ENCODE results near the gene TMOD2.

Gene TMOD2

GRCh38 chr15:51840692-51841091, 89.3 kb downstream of the TMOD2 start:
- TF ChIP-seq, protein P1, sequence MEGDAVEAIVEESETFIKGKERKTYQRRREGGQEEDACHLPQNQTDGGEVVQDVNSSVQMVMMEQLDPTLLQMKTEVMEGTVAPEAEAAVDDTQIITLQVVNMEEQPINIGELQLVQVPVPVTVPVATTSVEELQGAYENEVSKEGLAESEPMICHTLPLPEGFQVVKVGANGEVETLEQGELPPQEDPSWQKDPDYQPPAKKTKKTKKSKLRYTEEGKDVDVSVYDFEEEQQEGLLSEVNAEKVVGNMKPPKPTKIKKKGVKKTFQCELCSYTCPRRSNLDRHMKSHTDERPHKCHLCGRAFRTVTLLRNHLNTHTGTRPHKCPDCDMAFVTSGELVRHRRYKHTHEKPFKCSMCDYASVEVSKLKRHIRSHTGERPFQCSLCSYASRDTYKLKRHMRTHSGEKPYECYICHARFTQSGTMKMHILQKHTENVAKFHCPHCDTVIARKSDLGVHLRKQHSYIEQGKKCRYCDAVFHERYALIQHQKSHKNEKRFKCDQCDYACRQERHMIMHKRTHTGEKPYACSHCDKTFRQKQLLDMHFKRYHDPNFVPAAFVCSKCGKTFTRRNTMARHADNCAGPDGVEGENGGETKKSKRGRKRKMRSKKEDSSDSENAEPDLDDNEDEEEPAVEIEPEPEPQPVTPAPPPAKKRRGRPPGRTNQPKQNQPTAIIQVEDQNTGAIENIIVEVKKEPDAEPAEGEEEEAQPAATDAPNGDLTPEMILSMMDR (conservative IDR thresholded peaks at IDR 0.05; ENCODE audit: control insufficient read depth, insufficient read depth, low read depth, low read length), result no peak
- DNase-seq (ENCODE audit: low read depth), result no peak
- no peak overlapping the region for H3K4me3 ChIP-seq (ENCODE audit: control insufficient read depth, low read depth, low read length)

- no peak overlapping the region for H3K4me3 ChIP-seq (ENCODE audit: control insufficient read depth, low read depth, low read length)
- TF ChIP-seq, protein P1 (conservative IDR thresholded peaks at IDR 0.05; ENCODE audit: control insufficient read depth, insufficient read depth, low read depth, low read length), result no peak
- no peak for DNase-seq (ENCODE audit: low read depth)
These were observed 90.1 kb downstream of the TMOD2 start for GRCh38 chr15:51841406-51842040.

DNA sequence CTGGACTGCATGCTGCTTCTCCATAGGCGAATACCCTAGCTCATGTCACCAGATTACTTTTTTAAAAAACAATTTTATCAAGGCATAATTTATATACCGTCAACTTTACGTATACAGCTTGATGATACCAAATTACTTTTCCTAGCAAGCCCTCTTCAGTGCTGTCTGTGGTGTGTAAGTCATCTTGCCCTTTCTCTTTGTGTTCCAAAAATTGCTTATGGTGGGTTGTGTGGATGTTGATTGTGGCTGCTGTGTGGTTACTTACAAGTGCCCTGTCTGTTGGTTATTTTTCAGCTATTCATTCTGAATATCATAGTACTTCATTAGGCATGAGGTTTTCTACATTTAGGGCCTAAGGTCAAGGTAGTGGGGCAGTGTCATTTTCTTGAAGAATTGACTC, 90.9 kb downstream of the TMOD2 start:
- no peak overlapping the region for H3K4me3 ChIP-seq (ENCODE audit: control insufficient read depth, low read depth, low read length)
- TF ChIP-seq, protein P1 (conservative IDR thresholded peaks at IDR 0.05; ENCODE audit: control insufficient read depth, insufficient read depth, low read depth, low read length), result no peak
- no peak for DNase-seq (ENCODE audit: low read depth)

- H3K4me3 ChIP-seq (ENCODE audit: control insufficient read depth, low read depth, low read length), result no peak overlapping the region
- peak; percentile 51 for DNase-seq (ENCODE audit: low read depth)
These were observed 91.7 kb downstream of the TMOD2 start for GRCh38 chr15:51842852-51843737.

GRCh38 chr15:51844747-51845426, 93.5 kb downstream of the TMOD2 start:
- no peak overlapping the region for H3K4me3 ChIP-seq (ENCODE audit: control insufficient read depth, low read depth, low read length)
- TF ChIP-seq, protein P1 (conservative IDR thresholded peaks at IDR 0.05; ENCODE audit: control insufficient read depth, insufficient read depth, low read depth, low read length), result no peak
- no peak for DNase-seq (ENCODE audit: low read depth)

More at GRCh38 chr15:51842852-51843737, 91.7 kb downstream of the TMOD2 start:
- TF ChIP-seq, protein P1 (conservative IDR thresholded peaks at IDR 0.05; ENCODE audit: control insufficient read depth, insufficient read depth, low read depth, low read length), result no peak

DNA sequence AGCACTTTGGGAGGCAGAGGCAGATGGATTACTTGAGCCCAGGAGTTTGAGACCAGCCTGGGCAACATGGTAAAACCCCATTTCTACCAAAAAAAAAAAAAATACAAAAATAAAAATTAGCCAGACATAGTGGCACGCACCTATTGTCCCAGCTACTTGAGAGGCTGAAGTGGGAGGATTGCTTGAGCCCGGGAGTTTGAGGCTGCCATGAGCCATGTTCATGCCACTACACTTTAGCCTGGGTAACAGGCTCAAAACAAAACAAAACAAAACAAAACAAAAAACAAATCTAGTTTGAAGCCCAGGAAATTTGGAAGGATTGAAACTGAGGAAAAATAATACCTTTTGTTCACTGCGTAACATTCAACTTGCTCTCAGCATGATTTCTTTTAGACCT, 94.7 kb downstream of the TMOD2 start:
- TF ChIP-seq, protein P1 (conservative IDR thresholded peaks at IDR 0.05; ENCODE audit: control insufficient read depth, insufficient read depth, low read depth, low read length), result no peak
- H3K4me3 ChIP-seq (ENCODE audit: control insufficient read depth, low read depth, low read length), result no peak overlapping the region
- no peak for DNase-seq (ENCODE audit: low read depth)

Data from fibroblast of mammary gland (primary cell).